Measurements from ENCODE around the gene AP4M1. TPM values are rescaled to one million over a fixed set of nuclear protein-coding genes. Genes with fewer than 3 reads are reported as not detected.

AP4M1 gene
- total and polyA plus RNA-seq, 9 of the 15 experiments (the other 6 are each of a cell fraction or from before 2014, with no cell fraction given) = 1.3 to 30.9 (median 14.1) TPM

DNA sequence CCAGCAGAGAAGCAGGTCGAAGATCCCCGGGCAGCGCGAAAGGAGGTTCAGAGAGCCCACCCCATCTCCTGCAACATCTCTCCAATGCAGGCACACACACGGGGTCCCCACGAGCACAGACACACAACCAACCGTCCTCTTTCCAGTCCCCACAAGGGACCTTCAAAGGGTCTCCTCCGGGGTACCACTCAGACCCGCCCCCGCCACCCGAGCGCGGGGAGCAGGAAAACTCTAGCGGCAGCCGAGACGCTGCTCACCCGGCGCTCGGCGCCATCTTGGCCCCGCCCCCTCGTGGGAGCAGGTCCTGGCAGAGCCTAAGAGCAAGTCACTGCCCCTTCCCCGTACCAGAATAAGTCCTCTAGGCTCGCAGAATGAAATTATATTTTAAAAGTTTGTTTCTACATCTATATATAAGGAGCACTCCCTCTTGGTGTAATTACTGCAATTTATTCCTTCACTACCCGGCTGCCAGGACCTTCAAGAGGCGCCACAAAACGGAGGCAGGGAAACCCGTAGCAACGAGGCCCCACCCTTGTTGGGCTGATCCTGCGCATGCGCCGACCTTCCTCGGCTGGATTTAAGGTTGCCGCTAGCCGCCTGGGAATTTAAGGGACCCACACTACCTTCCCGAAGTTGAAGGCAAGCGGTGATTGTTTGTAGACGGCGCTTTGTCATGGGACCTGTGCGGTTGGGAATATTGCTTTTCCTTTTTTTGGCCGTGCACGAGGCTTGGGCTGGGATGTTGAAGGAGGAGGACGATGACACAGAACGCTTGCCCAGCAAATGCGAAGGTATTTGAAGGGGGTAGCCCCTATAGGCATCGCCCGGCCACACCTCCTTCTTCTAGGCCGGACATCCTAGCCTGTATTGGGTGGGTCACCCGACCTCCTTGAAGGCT, 17.9 kb downstream of the AP4M1 start, which contains the start of the genes CNPY4 and TAF6 (continued):
- TF ChIP-seq, protein P1, sequence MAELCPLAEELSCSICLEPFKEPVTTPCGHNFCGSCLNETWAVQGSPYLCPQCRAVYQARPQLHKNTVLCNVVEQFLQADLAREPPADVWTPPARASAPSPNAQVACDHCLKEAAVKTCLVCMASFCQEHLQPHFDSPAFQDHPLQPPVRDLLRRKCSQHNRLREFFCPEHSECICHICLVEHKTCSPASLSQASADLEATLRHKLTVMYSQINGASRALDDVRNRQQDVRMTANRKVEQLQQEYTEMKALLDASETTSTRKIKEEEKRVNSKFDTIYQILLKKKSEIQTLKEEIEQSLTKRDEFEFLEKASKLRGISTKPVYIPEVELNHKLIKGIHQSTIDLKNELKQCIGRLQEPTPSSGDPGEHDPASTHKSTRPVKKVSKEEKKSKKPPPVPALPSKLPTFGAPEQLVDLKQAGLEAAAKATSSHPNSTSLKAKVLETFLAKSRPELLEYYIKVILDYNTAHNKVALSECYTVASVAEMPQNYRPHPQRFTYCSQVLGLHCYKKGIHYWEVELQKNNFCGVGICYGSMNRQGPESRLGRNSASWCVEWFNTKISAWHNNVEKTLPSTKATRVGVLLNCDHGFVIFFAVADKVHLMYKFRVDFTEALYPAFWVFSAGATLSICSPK (IDR thresholded peaks at IDR 0.05; ENCODE audit: borderline replicate concordance) = no peak
- TF ChIP-seq ZNF780A (CRISPR knock-in tag; IDR thresholded peaks at IDR 0.05) (no peak), ZNF76 (CRISPR knock-in tag; IDR thresholded peaks at IDR 0.05; ENCODE audit: borderline replicate concordance) (0 out of 2 replicates have a peak, but pooled peaks have one; percentile 47), POLR2H (tag; IDR thresholded peaks at IDR 0.05; ENCODE audit: low read depth) (no peak; the same call in 1 of the 2 replicates), HMG20A (CRISPR knock-in tag; conservative IDR thresholded peaks at IDR 0.05) (0 out of 2 replicates have a peak, but pooled peaks have one; percentile 61), HNRNPH1 (optimal IDR thresholded peaks at IDR 0.05; ENCODE audit: low read depth, low read length) (no peak), TAL1 (IDR thresholded peaks at IDR 0.05) (no peak), ZNF263 (CRISPR knock-in tag; IDR thresholded peaks at IDR 0.05; ENCODE audit: borderline replicate concordance) (no peak), RBM15 (IDR thresholded peaks at IDR 0.05; ENCODE audit: insufficient read depth, low read length) (no peak), LEF1 (IDR thresholded peaks at IDR 0.05) (peak; percentile 56; the same call in 1 of the 2 replicates), RBBP5 (IDR thresholded peaks at IDR 0.05; ENCODE audit: borderline replicate concordance, insufficient read depth, low read length, poor library complexity, severe bottlenecking) (peak; percentile 73), KDM1A (IDR thresholded peaks at IDR 0.05) (no peak; a peak in 1 of 4 replicates), CSDE1 (IDR thresholded peaks at IDR 0.05) (peak in 1 of 2 experiments; percentile 95; a peak in 2 of 4 replicates), NFE2 (IDR thresholded peaks at IDR 0.05; ENCODE audit: low read depth) (no peak), CBX8 (IDR thresholded peaks at IDR 0.05; ENCODE audit: borderline replicate concordance, extremely low read depth, low read depth, low read length, poor library complexity, severe bottlenecking) (no peak), TAF1 (IDR thresholded peaks at IDR 0.05; ENCODE audit: control insufficient read depth, extremely low read depth, insufficient read depth, low read length, severe bottlenecking) (peak; percentile 100)
- TF ChIP-seq, protein P2, sequence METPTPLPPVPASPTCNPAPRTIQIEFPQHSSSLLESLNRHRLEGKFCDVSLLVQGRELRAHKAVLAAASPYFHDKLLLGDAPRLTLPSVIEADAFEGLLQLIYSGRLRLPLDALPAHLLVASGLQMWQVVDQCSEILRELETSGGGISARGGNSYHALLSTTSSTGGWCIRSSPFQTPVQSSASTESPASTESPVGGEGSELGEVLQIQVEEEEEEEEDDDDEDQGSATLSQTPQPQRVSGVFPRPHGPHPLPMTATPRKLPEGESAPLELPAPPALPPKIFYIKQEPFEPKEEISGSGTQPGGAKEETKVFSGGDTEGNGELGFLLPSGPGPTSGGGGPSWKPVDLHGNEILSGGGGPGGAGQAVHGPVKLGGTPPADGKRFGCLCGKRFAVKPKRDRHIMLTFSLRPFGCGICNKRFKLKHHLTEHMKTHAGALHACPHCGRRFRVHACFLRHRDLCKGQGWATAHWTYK (CRISPR knock-in tag; IDR thresholded peaks at IDR 0.05) = peak; percentile 35; the same call in 1 of the 2 replicates
- TF ChIP-seq, protein P3, sequence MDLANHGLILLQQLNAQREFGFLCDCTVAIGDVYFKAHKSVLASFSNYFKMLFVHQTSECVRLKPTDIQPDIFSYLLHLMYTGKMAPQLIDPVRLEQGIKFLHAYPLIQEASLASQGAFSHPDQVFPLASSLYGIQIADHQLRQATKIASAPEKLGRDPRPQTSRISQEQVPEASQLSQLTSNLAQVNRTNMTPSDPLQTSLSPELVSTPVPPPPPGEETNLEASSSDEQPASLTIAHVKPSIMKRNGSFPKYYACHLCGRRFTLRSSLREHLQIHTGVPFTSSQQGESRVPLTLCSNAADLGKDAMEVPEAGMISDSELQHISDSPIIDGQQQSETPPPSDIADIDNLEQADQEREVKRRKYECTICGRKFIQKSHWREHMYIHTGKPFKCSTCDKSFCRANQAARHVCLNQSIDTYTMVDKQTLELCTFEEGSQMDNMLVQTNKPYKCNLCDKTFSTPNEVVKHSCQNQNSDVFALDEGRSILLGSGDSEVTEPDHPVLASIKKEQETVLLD (IDR thresholded peaks at IDR 0.05) = peak; percentile 99
- TF ChIP-seq, protein P4, sequence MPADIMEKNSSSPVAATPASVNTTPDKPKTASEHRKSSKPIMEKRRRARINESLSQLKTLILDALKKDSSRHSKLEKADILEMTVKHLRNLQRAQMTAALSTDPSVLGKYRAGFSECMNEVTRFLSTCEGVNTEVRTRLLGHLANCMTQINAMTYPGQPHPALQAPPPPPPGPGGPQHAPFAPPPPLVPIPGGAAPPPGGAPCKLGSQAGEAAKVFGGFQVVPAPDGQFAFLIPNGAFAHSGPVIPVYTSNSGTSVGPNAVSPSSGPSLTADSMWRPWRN (IDR thresholded peaks at IDR 0.05; ENCODE audit: low read depth) = no peak
- TF ChIP-seq, protein P5, sequence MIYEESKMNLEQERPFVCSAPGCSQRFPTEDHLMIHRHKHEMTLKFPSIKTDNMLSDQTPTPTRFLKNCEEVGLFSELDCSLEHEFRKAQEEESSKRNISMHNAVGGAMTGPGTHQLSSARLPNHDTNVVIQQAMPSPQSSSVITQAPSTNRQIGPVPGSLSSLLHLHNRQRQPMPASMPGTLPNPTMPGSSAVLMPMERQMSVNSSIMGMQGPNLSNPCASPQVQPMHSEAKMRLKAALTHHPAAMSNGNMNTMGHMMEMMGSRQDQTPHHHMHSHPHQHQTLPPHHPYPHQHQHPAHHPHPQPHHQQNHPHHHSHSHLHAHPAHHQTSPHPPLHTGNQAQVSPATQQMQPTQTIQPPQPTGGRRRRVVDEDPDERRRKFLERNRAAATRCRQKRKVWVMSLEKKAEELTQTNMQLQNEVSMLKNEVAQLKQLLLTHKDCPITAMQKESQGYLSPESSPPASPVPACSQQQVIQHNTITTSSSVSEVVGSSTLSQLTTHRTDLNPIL (CRISPR knock-in tag; IDR thresholded peaks at IDR 0.05) = no peak

All from K562 (cell line).